K562 (cell line): ENCODE data around the gene UBR3.

Experiments used
- BDP1 ChIP-seq: IDR thresholded peaks from 3 replicates; pipeline ENCODE4 v1.6.1; 2011; ENCODE audit not compliant: insufficient read length, insufficient read depth
- BMI1 ChIP-seq: fragments of 150-350 bp; IDR thresholded peaks from 2 replicates; pipeline ENCODE4 v1.6.1; 2014; ENCODE audit warnings: low read length
- BRCA1 ChIP-seq, 2 experiments: fragments of 450-650 bp in 1 of 2; sonication (generic) in 1 of 2; formaldehyde crosslinking in 1 of 2; IDR thresholded peaks; 2 replicates each; pipeline versions ENCODE4 v1.5.0 to v1.6.1; 2017 to 2020; ENCODE audit warnings: mild to moderate bottlenecking in 1 of 2, missing genetic modification reagents in 1 of 2
- GTF2F1 ChIP-seq: IDR thresholded peaks from 2 replicates; pipeline ENCODE4 v1.6.1; 2011; ENCODE audit warnings: low read depth, low read length, improper control_type of control experiment
- HOXB6 ChIP-seq: fragments of 250-450 bp; sonication (Bioruptor Pico); IDR thresholded peaks from 2 replicates; pipeline ENCODE4 v1.5.1; 2022; ENCODE audit warnings: mild to moderate bottlenecking, borderline replicate concordance
- POLR2A ChIP-seq: fragments of 450-650 bp; conservative IDR thresholded peaks from 2 replicates; pipeline ENCODE4 v1.6.1; 2016
- TAF1 ChIP-seq: IDR thresholded peaks from 2 replicates; pipeline ENCODE4 v1.6.1; 2011; ENCODE audit warnings: mild to moderate bottlenecking, low read length, moderate library complexity; ENCODE audit not compliant: insufficient read depth, control insufficient read depth, severe bottlenecking; ENCODE audit errors: extremely low read depth
- TCF7 ChIP-seq: sonication (generic); IDR thresholded peaks from 2 replicates; pipeline ENCODE4 v1.6.1; 2016; ENCODE audit warnings: antibody characterized with exemption, borderline replicate concordance
- UBTF ChIP-seq, 2 experiments: IDR thresholded peaks; 2 replicates each; pipeline ENCODE4 v1.6.1; 2012; ENCODE audit warnings: improper control_type of control experiment in 2 of 2, low read depth in 2 of 2, low read length in 2 of 2, borderline replicate concordance in 1 of 2
- TF ChIP-seq, protein P1 (sequence below), 3 experiments: IDR thresholded peaks in 2 of 3; conservative IDR thresholded peaks in 1 of 3; 2 replicates each; pipeline ENCODE4 v1.5.1; 2011 to 2012; ENCODE audit warnings: low read length in 3 of 3, mild to moderate bottlenecking in 3 of 3, control low read depth in 2 of 3, improper control_type of control experiment in 1 of 3, inconsistent platforms in 1 of 3, low read depth in 1 of 3, mixed read lengths in 1 of 3, moderate library complexity in 1 of 3; ENCODE audit not compliant: insufficient read depth in 2 of 3

- no peak for TF ChIP-seq BMI1
- TF ChIP-seq, protein P1, sequence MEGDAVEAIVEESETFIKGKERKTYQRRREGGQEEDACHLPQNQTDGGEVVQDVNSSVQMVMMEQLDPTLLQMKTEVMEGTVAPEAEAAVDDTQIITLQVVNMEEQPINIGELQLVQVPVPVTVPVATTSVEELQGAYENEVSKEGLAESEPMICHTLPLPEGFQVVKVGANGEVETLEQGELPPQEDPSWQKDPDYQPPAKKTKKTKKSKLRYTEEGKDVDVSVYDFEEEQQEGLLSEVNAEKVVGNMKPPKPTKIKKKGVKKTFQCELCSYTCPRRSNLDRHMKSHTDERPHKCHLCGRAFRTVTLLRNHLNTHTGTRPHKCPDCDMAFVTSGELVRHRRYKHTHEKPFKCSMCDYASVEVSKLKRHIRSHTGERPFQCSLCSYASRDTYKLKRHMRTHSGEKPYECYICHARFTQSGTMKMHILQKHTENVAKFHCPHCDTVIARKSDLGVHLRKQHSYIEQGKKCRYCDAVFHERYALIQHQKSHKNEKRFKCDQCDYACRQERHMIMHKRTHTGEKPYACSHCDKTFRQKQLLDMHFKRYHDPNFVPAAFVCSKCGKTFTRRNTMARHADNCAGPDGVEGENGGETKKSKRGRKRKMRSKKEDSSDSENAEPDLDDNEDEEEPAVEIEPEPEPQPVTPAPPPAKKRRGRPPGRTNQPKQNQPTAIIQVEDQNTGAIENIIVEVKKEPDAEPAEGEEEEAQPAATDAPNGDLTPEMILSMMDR (IDR thresholded peaks at IDR 0.05 in 2 of 3, conservative IDR thresholded peaks at IDR 0.05 in 1 of 3; ENCODE audit: insufficient read depth in 2 of 3, low read depth in 1 of 3, low read length in 3 of 3): no peak
- TF ChIP-seq GTF2F1: no peak
- no peak for TF ChIP-seq BRCA1 (IDR thresholded peaks at IDR 0.05)
- TF ChIP-seq BRCA1 (CRISPR knock-in tag; IDR thresholded peaks at IDR 0.05): no peak
- TF ChIP-seq TCF7: no peak
- no peak for TF ChIP-seq BDP1
- TF ChIP-seq TAF1: no peak
- no peak for TF ChIP-seq HOXB6 (CRISPR knock-in tag)
- no peak for TF ChIP-seq POLR2A
- TF ChIP-seq UBTF (IDR thresholded peaks at IDR 0.05; ENCODE audit: borderline replicate concordance in 1 of 2, low read depth in 2 of 2, low read length in 2 of 2): no peak
Measured at GRCh38 chr2:169906731-169907130, 79.5 kb downstream of the UBR3 start.
